Effector memory CD8-positive, alpha-beta T cell (primary cell): Measurements from ENCODE around the gene HMGXB3.

Experiments used
- ATAC-seq: fragments of 150-1000 bp; cut with Tn5 transposase; replicated peaks from 2 replicates; pipeline ENCODE4 v1.10.0; 2021; ENCODE audit warnings: mild to moderate bottlenecking, moderate library complexity
- DNase-seq, 3 experiments: peaks; one replicate each; pipeline ENCODE4 v3.0.0; 2021
- H3K27ac Mint-ChIP-seq, 2 donors: one replicate each; pipeline ENCODE4 v1.8.0; 2022; ENCODE audit warnings: mild to moderate bottlenecking in 2 of 2, mixed read lengths in 2 of 2, moderate library complexity in 2 of 2
- H3K27me3 Mint-ChIP-seq, 2 donors: one replicate each; pipeline ENCODE4 v1.8.0; 2022; ENCODE audit warnings: mixed read lengths in 2 of 2
- H3K36me3 Mint-ChIP-seq: one replicate; pipeline ENCODE4 v1.8.0; 2022; ENCODE audit warnings: mild to moderate bottlenecking, moderate library complexity, mixed read lengths; ENCODE audit not compliant: insufficient read depth
- H3K4me1 Mint-ChIP-seq, 2 donors: one replicate each; pipeline ENCODE4 v1.8.0; 2022; ENCODE audit warnings: low read depth in 2 of 2, mixed read lengths in 2 of 2
- H3K4me3 Mint-ChIP-seq, 2 donors: one replicate each; pipeline ENCODE4 v1.8.0; 2022; ENCODE audit warnings: mild to moderate bottlenecking in 2 of 2, mixed read lengths in 2 of 2, moderate library complexity in 2 of 2
- H3K9me3 Mint-ChIP-seq, 2 donors: one replicate each; pipeline ENCODE4 v1.8.0; 2022; ENCODE audit warnings: mixed read lengths in 2 of 2

The HMGXB3 gene

GRCh38 chr5:150085950-150086715 lies 85.6 kb downstream of the HMGXB3 start, which contains the start of gene CSF1R:
TSS of gene CSF1R (minus strand) at chr5:150086554. CDS start at chr5:150086427, 127 bp downstream.
- Mint-ChIP-seq H3K4me1 (no peaks in the 10 kb centered on the region), H3K4me3 (no peak within 1 kb of the TSS), H3K9me3 (no peaks in the 10 kb centered on the region), H3K36me3 (no peaks in the 10 kb centered on the region), H3K27ac (no peak within 1 kb of the TSS), H3K27me3 (peaks cover 81 to 85% of the 10 kb centered on the region in 2 donors)
- ATAC-seq (no peak), DNase-seq (no peak)

GRCh38 chr5:150092159-150092787 lies 91.7 kb downstream of the HMGXB3 start:
- peaks cover 57 to 71% of the 10 kb centered on the region in 2 donors for H3K27me3 Mint-ChIP-seq
- no peak for ATAC-seq
- no peak overlapping the region for H3K4me3 Mint-ChIP-seq
- no peaks in the 10 kb centered on the region for H3K4me1 Mint-ChIP-seq
- H3K27ac Mint-ChIP-seq = no peak overlapping the region
- H3K9me3 Mint-ChIP-seq = no peaks in the 10 kb centered on the region
- DNase-seq = no peak
- no peaks in the 10 kb centered on the region for H3K36me3 Mint-ChIP-seq

GRCh38 chr5:150097152-150097551 lies 96.6 kb downstream of the HMGXB3 start:
- H3K36me3 Mint-ChIP-seq = no peaks in the 10 kb centered on the region
- no peak for DNase-seq
- no peak overlapping the region for H3K27ac Mint-ChIP-seq
- no peaks in the 10 kb centered on the region for H3K9me3 Mint-ChIP-seq
- peaks cover 21 to 41% of the 10 kb centered on the region in 2 donors for H3K27me3 Mint-ChIP-seq
- no peak for ATAC-seq
- no peaks in the 10 kb centered on the region for H3K4me1 Mint-ChIP-seq
- no peak overlapping the region for H3K4me3 Mint-ChIP-seq

- DNase-seq = no peak
- peaks cover 0 to 2% of the 10 kb centered on the region in 2 donors for H3K4me1 Mint-ChIP-seq
- no peaks in the 10 kb centered on the region for H3K9me3 Mint-ChIP-seq
- no peak overlapping the region for H3K27ac Mint-ChIP-seq
- no peak for ATAC-seq
- no peaks in the 10 kb centered on the region for H3K36me3 Mint-ChIP-seq
- peaks cover 6 to 17% of the 10 kb centered on the region in 2 donors for H3K27me3 Mint-ChIP-seq
- H3K4me3 Mint-ChIP-seq = no peak overlapping the region
Measured at GRCh38 chr5:150101023-150101422, 100.5 kb downstream of the HMGXB3 start.
